D721Med (cell line): ENCODE results near the gene ERF.
A peak's percentile ranks its signal among the peaks of the same experiment; 100 is the strongest.

ENCODE experiments used
- DNase-seq: peaks from one replicate; pipeline ENCODE4 v3.0.0; 2011; ENCODE audit warnings: low spot score; ENCODE audit not compliant: insufficient read length
- FAIRE-seq: peaks from 2 replicates; lab custom pipeline; 2011; peaks lifted over from hg19 to GRCh38; lab: Jason Lieb, UNC
- TF ChIP-seq, protein P1 (sequence below): IDR thresholded peaks from 2 replicates; pipeline ENCODE4 v1.5.1; 2012; ENCODE audit warnings: mild to moderate bottlenecking, control low read depth; ENCODE audit not compliant: insufficient read depth; ENCODE audit errors: missing control alignments

ERF gene

DNA sequence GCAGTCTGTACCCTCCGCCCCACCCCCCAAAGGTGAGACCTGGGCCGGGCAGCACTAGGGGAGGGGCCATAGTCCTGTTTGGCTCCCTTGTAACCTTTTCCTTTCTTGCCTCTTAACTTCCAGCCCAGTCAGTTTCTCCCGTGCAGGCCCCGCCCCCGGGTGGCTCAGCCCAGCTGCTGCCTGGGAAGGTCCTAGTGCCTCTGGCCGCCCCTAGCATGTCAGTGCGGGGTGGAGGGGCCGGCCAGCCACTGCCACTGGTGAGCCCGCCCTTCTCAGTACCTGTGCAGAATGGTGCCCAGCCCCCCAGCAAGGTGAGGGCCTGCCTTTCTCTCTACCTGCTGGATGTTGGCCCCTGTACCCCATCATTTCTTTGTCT, 36.5 kb upstream of the ERF start:
- FAIRE-seq (no peak), DNase-seq (no peak)
- TF ChIP-seq, protein P1, sequence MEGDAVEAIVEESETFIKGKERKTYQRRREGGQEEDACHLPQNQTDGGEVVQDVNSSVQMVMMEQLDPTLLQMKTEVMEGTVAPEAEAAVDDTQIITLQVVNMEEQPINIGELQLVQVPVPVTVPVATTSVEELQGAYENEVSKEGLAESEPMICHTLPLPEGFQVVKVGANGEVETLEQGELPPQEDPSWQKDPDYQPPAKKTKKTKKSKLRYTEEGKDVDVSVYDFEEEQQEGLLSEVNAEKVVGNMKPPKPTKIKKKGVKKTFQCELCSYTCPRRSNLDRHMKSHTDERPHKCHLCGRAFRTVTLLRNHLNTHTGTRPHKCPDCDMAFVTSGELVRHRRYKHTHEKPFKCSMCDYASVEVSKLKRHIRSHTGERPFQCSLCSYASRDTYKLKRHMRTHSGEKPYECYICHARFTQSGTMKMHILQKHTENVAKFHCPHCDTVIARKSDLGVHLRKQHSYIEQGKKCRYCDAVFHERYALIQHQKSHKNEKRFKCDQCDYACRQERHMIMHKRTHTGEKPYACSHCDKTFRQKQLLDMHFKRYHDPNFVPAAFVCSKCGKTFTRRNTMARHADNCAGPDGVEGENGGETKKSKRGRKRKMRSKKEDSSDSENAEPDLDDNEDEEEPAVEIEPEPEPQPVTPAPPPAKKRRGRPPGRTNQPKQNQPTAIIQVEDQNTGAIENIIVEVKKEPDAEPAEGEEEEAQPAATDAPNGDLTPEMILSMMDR: no peak

DNA sequence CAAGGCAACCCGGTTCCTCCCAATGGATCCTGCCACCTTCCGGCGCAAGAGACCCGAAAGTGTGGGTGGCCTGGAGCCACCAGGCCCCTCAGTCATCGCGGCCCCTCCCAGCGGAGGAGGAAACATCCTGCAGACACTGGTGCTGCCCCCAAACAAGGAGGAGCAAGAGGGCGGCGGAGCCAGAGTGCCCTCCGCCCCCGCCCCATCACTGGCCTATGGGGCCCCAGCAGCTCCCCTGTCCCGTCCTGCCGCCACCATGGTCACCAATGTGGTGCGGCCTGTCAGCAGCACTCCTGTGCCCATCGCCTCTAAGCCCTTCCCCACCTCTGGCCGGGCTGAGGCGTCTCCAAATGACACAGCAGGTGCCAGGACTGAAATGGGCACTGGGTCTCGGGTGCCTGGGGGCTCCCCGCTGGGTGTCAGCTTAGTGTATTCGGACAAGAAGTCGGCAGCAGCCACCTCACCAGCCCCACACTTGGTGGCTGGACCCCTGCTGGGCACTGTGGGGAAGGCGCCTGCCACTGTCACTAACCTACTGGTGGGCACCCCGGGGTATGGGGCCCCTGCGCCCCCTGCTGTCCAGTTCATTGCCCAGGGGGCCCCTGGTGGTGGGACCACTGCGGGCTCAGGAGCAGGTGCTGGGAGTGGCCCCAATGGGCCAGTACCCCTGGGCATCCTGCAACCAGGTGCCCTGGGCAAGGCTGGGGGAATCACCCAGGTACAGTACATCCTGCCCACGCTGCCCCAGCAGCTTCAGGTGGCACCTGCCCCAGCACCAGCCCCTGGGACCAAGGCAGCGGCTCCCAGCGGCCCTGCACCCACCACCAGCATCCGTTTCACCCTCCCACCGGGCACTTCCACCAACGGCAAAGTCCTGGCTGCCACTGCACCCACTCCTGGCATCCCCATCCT, 35.9 kb upstream of the ERF start:
- DNase-seq: no peak
- TF ChIP-seq, protein P1: peak; percentile 37
- no peak for FAIRE-seq

DNA sequence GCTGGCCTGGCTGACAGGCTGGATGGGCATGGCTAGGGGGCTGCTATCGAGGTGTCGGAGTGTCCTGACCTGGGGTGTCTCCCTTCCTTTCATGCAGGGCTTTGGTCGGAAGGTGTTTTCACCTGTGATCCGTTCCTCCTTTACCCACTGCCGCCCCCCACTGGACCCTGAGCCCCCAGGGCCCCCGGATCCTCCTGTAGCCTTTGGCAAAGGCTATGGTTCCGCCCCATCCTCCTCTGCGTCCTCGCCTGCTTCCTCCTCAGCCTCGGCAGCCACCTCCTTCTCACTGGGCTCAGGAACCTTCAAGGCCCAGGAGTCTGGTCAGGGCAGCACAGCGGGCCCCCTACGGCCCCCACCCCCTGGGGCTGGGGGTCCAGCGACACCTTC, 35.2 kb upstream of the ERF start:
- TF ChIP-seq, protein P1: no peak
- DNase-seq (no peak), FAIRE-seq (no peak)

DNA sequence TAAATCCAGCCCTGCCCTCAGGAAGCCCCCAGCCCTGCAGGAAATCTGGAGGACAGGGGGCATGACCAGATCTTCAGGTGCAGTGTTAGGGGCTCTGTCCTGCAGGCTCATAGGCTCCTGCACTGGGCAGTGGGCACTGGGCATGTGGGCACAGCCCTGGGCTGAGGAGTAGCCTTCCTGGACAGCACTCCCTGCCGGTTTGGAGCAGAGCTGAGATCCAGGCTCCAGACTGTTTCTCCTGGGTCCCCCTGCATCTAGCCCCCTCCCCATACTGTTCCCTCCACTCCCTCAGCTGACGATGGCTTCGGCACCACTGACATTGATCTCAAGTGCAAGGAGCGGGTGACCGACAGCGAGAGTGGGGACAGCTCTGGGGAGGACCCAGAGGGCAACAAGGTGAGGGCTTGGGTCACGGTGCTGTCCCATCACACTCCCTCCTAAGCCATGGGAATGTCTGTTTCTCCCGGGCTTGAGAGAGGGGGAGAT, 34.7 kb upstream of the ERF start:
- TF ChIP-seq, protein P1: no peak
- DNase-seq (no peak), FAIRE-seq (no peak)

DNA sequence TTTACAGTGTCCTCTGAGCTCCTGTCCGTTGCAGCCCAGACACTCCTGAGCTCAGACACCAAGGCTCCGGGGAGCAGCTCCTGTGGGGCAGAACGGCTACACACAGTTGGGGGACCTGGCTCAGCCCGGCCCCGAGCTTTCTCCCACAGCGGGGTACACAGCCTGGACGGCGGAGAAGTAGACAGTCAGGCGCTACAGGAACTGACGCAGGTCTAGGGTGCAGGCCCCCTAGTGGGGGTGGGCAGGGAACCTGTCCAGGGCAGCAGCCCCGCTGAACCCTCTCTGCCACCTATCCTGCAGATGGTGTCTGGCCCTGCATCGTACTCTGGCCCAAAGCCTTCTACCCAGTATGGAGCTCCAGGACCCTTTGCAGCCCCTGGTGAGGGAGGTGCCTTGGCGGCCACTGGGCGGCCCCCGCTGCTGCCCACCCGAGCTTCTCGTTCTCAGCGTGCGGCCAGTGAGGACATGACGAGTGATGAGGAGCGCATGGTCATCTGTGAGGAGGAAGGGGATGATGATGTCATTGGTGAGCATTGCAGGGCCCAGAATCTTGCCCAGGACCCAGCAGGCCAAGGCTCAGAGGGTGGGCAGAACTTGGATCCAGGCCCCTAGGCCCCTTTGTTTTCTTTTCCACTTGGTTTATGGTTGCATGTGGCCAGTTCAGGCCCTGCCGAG, 34.1 kb upstream of the ERF start:
- no peak for DNase-seq
- FAIRE-seq: no peak
- TF ChIP-seq, protein P1: no peak

DNA sequence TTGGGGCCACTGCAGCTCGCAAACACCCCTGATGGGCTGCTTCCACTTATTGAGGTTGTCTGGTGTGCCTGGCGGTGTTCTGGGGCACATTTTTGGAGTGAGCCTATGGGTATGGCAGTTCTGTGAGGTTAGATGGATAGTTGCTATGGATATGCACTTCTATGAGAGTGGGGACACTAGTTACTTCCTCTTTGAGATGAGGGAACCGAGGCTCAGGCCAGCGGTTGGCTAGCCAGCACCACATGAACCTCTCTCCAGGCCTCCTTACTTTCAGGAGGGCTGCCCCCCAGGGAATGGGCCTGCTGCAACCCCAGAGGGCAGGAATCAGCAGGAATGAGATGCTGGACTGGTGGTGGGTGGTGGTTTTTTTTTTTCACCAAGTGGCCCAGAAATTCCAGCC, 33.5 kb upstream of the ERF start:
- DNase-seq (no peak), FAIRE-seq (no peak)
- TF ChIP-seq, protein P1: no peak

DNA sequence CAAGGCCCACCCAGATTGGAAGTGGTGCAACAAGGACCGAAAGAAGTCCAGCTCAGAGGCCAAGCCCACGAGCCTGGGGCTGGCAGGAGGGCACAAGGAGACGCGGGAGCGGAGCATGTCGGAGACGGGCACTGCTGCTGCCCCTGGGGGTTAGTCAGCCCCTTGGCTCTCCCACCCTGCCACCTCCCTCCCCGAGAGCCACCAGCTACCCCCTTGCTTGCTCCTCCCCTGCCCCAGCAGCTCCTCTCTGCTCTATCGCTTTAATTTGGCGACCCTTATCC, 32.8 kb upstream of the ERF start:
- TF ChIP-seq, protein P1: no peak
- DNase-seq (no peak), FAIRE-seq (no peak)
